Subcutaneous adipose tissue (tissue), 4 donors: ENCODE data around the gene NATD1. TPM values are rescaled to one million over a fixed set of nuclear protein-coding genes. Genes with fewer than 3 reads are reported as not detected.

Experiments used
- total RNA-seq, 4 donors: library from RNA; depleted of rRNA; stranded (reverse); fragments of >200 nt; gene quantifications; one replicate each; pipeline ENCODE4 v1.1.0, GENCODE V29; 2016
- TF ChIP-seq, protein P1 (sequence below): fragments of 450-650 bp; IDR thresholded peaks from one replicate; pipeline ENCODE4 v1.5.1; 2016; ENCODE audit warnings: low read depth, mild to moderate bottlenecking, control low read depth, antibody characterized with exemption, moderate library complexity

Gene NATD1
- total RNA-seq, 4 donors from 2014 or later: 4.9 to 31.6 (median 15.1) TPM

DNA sequence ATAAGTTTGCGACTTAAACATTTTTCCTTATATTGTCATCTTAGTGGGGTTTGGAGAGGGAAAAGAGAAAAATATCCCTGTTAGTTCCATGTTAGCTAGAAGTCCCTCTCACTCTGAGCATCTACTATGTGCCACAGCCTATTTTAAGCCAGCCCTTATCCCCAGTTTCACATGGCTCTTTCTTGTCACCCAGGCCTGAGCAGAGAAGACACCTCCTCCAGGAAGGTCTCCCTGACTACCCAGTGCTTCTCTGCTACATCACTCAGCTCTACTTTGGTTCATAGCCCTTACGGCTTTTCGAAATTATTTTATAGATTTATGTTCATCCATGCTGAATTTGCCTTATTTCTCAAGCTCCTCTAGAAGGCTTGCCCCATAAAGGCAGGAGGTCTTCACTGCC, 24.1 kb upstream of the NATD1 start:
- TF ChIP-seq, protein P1, sequence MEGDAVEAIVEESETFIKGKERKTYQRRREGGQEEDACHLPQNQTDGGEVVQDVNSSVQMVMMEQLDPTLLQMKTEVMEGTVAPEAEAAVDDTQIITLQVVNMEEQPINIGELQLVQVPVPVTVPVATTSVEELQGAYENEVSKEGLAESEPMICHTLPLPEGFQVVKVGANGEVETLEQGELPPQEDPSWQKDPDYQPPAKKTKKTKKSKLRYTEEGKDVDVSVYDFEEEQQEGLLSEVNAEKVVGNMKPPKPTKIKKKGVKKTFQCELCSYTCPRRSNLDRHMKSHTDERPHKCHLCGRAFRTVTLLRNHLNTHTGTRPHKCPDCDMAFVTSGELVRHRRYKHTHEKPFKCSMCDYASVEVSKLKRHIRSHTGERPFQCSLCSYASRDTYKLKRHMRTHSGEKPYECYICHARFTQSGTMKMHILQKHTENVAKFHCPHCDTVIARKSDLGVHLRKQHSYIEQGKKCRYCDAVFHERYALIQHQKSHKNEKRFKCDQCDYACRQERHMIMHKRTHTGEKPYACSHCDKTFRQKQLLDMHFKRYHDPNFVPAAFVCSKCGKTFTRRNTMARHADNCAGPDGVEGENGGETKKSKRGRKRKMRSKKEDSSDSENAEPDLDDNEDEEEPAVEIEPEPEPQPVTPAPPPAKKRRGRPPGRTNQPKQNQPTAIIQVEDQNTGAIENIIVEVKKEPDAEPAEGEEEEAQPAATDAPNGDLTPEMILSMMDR: no peak

DNA sequence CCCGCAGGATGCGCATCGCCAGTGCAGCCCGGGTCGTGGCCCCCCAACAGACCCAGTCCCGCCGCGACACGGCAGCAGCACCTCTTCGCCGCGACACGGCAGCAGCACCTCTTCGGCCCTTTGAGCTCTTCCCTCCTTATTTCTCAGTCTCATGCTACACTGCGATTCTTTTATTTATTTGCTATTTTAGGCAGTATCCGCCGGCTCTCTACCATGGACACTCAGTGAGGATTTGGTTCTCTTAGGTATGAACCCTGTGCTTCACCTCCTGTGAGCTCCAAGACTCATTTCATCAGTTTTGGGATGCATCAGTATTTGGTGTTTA, 23.0 kb upstream of the NATD1 start:
- TF ChIP-seq, protein P1: no peak

DNA sequence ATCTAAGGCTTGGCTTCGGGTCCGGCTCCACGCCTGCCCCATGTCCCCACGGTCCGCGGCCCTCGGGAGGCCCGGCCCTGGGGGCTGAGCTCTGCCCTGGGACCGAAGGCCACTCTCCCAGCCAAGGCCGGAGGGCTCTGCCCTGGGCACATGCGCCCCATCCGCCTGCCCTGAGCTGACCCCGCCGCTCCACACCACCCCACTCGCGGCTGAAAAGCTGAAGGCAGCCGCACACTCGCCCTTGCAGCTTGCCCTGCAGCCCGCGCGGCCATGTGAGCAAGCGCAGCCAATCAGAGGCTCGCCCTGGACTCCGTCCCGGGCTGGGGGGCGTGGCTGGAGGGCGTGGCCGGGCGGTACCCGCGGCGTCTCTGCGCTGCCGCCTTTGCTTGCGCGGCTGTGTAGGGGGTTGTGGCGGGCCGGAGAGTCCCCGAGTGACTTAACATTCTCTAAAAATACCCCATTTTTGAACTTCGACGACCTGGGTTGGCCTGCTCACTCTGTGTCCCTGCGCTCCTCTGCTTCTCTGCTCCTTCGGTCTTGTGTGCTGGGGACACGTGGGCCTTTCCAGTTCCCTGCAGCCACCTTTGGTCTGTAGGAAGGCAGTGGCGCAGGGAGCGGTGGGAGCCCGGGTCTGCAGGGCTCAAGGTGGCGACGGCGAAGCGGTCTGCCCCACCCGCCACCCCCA, 22.5 kb upstream of the NATD1 start:
- TF ChIP-seq, protein P1: no peak

DNA sequence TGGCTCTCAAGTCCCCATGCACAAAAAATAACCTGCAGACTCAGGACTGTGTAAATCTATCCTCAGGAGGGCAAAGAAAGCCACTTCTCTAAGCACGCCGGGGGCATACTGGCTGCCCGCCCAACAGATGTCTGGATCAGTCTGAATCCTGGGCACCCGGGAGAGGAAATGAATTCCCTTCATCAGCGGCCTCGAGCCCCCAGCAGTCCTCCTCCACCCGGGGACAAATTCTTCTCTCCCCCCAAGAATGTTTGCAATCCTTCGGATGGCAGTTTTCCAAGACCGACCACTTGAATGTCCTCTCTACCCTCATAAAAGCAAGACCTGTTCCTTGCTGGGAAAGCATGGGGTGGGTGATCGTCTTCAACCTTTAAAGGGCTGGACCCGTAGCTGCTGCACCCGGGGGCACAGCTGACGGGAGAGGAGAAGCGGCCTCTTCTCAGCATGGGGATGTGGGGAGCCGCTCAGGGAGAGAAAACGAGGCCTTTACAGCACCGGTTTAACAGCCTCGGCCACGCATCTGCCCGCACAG, 21.9 kb upstream of the NATD1 start:
- TF ChIP-seq, protein P1: no peak

DNA sequence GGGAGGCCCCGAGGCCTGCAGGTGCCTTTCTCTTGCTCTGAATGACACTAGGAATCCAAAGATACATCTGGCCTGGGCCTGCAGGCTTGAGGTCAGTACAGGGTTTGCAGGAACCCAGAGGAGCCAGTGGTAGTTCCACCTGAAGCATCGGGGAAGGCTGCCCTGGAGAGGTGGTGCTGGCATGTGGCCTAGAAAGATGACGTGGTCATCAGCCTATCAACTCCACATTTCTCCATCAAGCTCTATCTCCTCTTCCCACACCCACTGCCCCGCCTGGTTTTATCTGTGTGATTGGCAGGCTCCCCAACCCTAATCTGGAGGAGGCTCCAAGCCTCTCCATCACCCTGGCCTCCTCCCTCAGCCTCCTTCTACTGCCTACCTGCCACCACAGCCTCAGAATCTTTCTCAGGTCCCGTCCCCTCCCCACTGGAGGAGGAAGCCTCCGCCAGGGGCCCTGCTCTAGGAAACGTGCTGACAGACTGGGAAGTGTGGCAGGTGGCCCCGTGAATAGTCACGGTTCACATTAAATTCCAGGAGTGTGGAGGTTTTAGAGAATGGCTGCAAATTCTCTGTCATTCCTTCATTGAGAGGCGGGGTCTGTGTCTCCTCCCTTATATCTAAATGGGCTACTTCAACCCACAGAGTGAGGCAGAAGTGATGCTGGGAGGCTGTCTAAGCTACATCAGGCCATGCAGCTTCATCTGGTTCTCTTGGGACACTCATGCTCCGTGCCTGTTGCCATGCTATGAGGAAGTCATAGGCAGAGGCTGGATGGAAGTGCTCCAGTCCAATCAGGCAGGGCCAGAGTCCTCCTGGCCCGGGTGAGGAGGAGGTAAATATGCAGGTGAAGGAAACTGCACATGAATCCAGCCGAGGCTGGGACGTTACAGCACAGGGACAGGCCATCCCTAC, 19.9 kb upstream of the NATD1 start:
- TF ChIP-seq, protein P1: no peak

DNA sequence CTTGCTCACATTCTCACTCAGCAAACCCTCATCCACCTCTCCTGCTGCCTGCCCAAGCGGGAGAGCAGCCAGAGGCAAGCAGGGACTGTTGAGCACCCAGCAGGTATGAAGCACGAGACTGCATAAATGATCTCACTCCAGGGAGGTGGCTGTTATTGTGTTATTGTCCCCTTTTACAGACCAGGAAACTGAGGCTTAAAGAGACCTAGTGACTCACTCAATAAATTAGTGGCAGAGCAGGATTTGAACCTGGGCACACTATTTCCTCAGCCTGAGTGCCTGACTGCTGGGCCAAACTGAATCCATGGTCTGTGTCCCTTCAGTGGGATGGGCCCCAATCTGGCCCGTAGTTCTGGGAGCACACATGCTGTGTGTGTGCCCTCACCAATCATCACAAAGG, 19.0 kb upstream of the NATD1 start:
- TF ChIP-seq, protein P1: no peak
